IPS-18a (cell line): ENCODE results near the gene IGF1.

Experiments used
- H3K27ac ChIP-seq: one replicate; pipeline ENCODE4 v1.5.1; 2013; ENCODE audit warnings: low read length
- H3K27me3 ChIP-seq: one replicate; pipeline ENCODE4 v1.6.1; 2013; ENCODE audit warnings: mild to moderate bottlenecking, low read length; ENCODE audit not compliant: control insufficient read depth, insufficient read depth
- H3K36me3 ChIP-seq: one replicate; pipeline ENCODE4 v1.6.1; 2013; ENCODE audit warnings: low read depth, low read length; ENCODE audit not compliant: control insufficient read depth
- H3K4me1 ChIP-seq: one replicate; pipeline ENCODE4 v1.6.1; 2013; ENCODE audit warnings: low read depth, low read length; ENCODE audit not compliant: control insufficient read depth
- H3K4me3 ChIP-seq: one replicate; pipeline ENCODE4 v1.5.1; 2013; ENCODE audit warnings: low read length
- H3K9ac ChIP-seq: one replicate; pipeline ENCODE4 v1.6.1; 2013; ENCODE audit warnings: mild to moderate bottlenecking, low read length, moderate library complexity
- H3K9me3 ChIP-seq: one replicate; pipeline ENCODE4 v1.6.1; 2013; ENCODE audit warnings: low read depth, low read length; ENCODE audit not compliant: control insufficient read depth

The IGF1 gene

GRCh38 chr12:102421802-102422583 lies 58.4 kb downstream of the IGF1 start:
- H3K4me1 ChIP-seq, result no peaks in the 10 kb centered on the region
- no peaks in the 10 kb centered on the region for H3K27me3 ChIP-seq
- no peak overlapping the region for H3K4me3 ChIP-seq
- no peaks in the 10 kb centered on the region for H3K36me3 ChIP-seq
- no peak overlapping the region for H3K27ac ChIP-seq
- H3K9me3 ChIP-seq, result no peaks in the 10 kb centered on the region
- H3K9ac ChIP-seq, result no peak overlapping the region

GRCh38 chr12:102419094-102419764 lies 61.1 kb downstream of the IGF1 start:
- H3K36me3 ChIP-seq, result no peaks in the 10 kb centered on the region
- H3K4me3 ChIP-seq, result no peak overlapping the region
- no peaks in the 10 kb centered on the region for H3K4me1 ChIP-seq
- H3K9me3 ChIP-seq, result no peaks in the 10 kb centered on the region
- H3K27me3 ChIP-seq, result no peaks in the 10 kb centered on the region
- H3K9ac ChIP-seq, result no peak overlapping the region
- H3K27ac ChIP-seq, result no peak overlapping the region

GRCh38 chr12:102417055-102417454 lies 63.3 kb downstream of the IGF1 start:
- Histone ChIP-seq H3K9ac (no peak overlapping the region), H3K4me3 (no peak overlapping the region), H3K27me3 (no peaks in the 10 kb centered on the region), H3K9me3 (no peaks in the 10 kb centered on the region), H3K36me3 (no peaks in the 10 kb centered on the region), H3K4me1 (no peaks in the 10 kb centered on the region), H3K27ac (no peak overlapping the region)

- Histone ChIP-seq H3K27ac (no peak overlapping the region), H3K4me3 (no peak overlapping the region), H3K36me3 (no peaks in the 10 kb centered on the region), H3K9ac (no peak overlapping the region), H3K27me3 (no peaks in the 10 kb centered on the region), H3K4me1 (no peaks in the 10 kb centered on the region), H3K9me3 (no peaks in the 10 kb centered on the region)
Measured at GRCh38 chr12:102415515-102415914, 64.8 kb downstream of the IGF1 start.

- Histone ChIP-seq H3K27me3 (no peaks in the 10 kb centered on the region), H3K9me3 (no peaks in the 10 kb centered on the region), H3K4me1 (no peaks in the 10 kb centered on the region), H3K27ac (no peak overlapping the region), H3K9ac (no peak overlapping the region), H3K36me3 (no peaks in the 10 kb centered on the region), H3K4me3 (no peak overlapping the region)
Measured at GRCh38 chr12:102413396-102413795, 67.0 kb downstream of the IGF1 start.

GRCh38 chr12:102410511-102410910 lies 69.9 kb downstream of the IGF1 start:
- no peak overlapping the region for H3K9ac ChIP-seq
- H3K4me3 ChIP-seq, result no peak overlapping the region
- H3K4me1 ChIP-seq, result no peaks in the 10 kb centered on the region
- H3K36me3 ChIP-seq, result no peaks in the 10 kb centered on the region
- H3K27me3 ChIP-seq, result no peaks in the 10 kb centered on the region
- H3K9me3 ChIP-seq, result no peaks in the 10 kb centered on the region
- no peak overlapping the region for H3K27ac ChIP-seq

GRCh38 chr12:102408487-102409297 lies 71.7 kb downstream of the IGF1 start:
- Histone ChIP-seq H3K4me3 (no peak overlapping the region), H3K4me1 (no peaks in the 10 kb centered on the region), H3K36me3 (no peaks in the 10 kb centered on the region), H3K27ac (no peak overlapping the region), H3K27me3 (no peaks in the 10 kb centered on the region), H3K9me3 (no peaks in the 10 kb centered on the region), H3K9ac (no peak overlapping the region)

GRCh38 chr12:102407776-102408486 lies 72.4 kb downstream of the IGF1 start:
- Histone ChIP-seq H3K27ac (no peak overlapping the region), H3K9me3 (no peaks in the 10 kb centered on the region), H3K4me1 (no peaks in the 10 kb centered on the region), H3K4me3 (no peak overlapping the region), H3K36me3 (no peaks in the 10 kb centered on the region), H3K9ac (no peak overlapping the region), H3K27me3 (no peaks in the 10 kb centered on the region)

- Histone ChIP-seq H3K4me3 (no peak overlapping the region), H3K4me1 (no peaks in the 10 kb centered on the region), H3K9ac (no peak overlapping the region), H3K36me3 (no peaks in the 10 kb centered on the region), H3K9me3 (no peaks in the 10 kb centered on the region), H3K27me3 (no peaks in the 10 kb centered on the region), H3K27ac (no peak overlapping the region)
Measured at GRCh38 chr12:102406033-102406584, 74.3 kb downstream of the IGF1 start.

GRCh38 chr12:102401087-102401486 lies 79.3 kb downstream of the IGF1 start:
- Histone ChIP-seq H3K9ac (no peak overlapping the region), H3K36me3 (no peaks in the 10 kb centered on the region), H3K27me3 (no peaks in the 10 kb centered on the region), H3K4me3 (no peak overlapping the region), H3K4me1 (no peaks in the 10 kb centered on the region), H3K9me3 (no peaks in the 10 kb centered on the region), H3K27ac (no peak overlapping the region)

GRCh38 chr12:102399653-102400052 lies 80.7 kb downstream of the IGF1 start:
- Histone ChIP-seq H3K4me1 (no peaks in the 10 kb centered on the region), H3K9me3 (no peaks in the 10 kb centered on the region), H3K9ac (no peak overlapping the region), H3K27ac (no peak overlapping the region), H3K4me3 (no peak overlapping the region), H3K36me3 (no peaks in the 10 kb centered on the region), H3K27me3 (no peaks in the 10 kb centered on the region)
